GM18498 (cell line): ENCODE measurements around the gene TFG.

Experiments
- ATAC-seq: cut with Tn5 transposase; IDR thresholded peaks from one replicate; pipeline ENCODE4 v1.9.1; 2021; ENCODE audit warnings: mild to moderate bottlenecking, moderate library complexity; ENCODE audit not compliant: unreplicated experiment

The TFG gene

DNA sequence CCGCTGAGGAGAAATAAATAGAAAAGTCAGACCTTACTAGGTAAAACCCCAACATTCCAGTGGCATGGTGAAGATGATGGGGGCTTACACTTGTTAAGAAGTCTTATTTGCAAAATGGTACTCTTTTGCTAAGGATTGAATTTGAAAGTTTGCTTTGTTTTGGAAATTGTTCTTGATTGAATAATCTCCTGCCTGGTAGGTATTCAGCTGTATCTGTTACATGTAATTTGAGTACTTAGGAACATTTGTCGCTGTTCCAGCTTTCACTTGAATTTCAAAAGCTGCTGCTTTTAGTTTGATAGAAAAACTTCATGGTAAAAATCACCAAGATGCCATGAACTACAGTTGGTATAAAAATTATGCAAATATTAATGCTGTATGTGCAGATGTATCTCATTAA is 44.6 kb downstream of the TFG start:
- no peak for ATAC-seq

GRCh38 chr3:100754563-100755334 is 45.5 kb downstream of the TFG start:
- no peak for ATAC-seq

DNA sequence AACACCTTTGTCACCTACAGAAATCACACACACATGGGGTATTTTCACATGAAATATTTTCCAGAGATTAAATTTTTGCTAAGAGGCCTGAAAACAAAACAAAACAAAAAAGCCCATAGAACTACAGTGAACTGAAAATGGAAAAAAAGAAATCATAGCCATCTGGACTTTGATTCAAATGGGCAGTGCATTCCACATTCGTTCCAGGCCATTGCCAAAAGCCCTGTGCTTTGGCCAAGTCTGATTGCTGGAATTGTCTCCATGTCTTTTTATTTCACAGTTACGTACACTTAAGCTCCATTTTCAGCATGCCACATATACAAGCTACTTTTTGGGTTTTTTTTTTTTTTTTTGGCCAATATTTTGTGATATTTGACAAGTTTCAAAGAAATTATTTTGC is 47.1 kb downstream of the TFG start:
- ATAC-seq, result no peak

- no peak for ATAC-seq
These were observed 49.9 kb downstream of the TFG start for GRCh38 chr3:100759159-100759558.

DNA sequence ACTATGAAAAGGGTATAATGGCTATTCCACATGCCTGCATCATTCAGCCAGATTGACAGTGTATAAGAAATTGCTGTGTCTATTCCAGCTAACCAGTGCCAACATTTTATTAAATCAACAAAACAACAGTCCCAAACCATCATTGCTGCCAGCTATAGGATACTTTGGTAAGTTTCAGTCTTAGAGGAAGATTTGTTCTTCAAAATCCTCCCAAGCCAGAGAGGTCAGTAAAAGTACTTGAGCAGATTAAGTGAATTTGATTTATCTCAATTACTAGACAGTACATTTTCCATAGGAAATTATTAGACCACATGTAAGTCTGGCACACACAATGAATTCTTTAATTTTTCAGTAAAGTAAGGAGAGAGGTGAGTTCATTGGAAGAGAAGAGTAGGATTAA is 50.7 kb downstream of the TFG start:
- ATAC-seq, result no peak

GRCh38 chr3:100760377-100760776 is 51.1 kb downstream of the TFG start:
- no peak for ATAC-seq

GRCh38 chr3:100761211-100761942 is 52.1 kb downstream of the TFG start:
- peak; percentile 93 for ATAC-seq

GRCh38 chr3:100761951-100762350 is 52.7 kb downstream of the TFG start:
- no peak for ATAC-seq

GRCh38 chr3:100765437-100765975 is 56.2 kb downstream of the TFG start:
- ATAC-seq, result no peak

DNA sequence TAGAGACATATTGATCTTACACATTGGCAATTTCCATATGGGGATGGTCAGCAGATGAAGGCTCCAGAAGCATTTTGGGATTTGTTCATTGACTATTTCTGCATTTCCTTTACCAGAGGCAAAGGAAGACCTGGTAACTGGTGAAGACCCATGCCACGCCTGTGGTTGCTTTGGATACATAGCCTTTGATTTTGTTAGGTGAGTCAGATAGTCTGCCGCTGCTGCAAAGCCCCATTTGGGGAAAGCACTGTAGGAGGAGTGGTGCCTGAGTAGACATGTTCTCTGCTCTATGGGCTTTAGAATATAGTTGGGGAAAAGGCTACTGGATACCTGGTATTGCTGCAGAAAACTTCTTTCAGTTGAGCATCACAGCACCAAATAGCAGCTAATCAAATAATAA is 56.8 kb downstream of the TFG start:
- ATAC-seq, result no peak

DNA sequence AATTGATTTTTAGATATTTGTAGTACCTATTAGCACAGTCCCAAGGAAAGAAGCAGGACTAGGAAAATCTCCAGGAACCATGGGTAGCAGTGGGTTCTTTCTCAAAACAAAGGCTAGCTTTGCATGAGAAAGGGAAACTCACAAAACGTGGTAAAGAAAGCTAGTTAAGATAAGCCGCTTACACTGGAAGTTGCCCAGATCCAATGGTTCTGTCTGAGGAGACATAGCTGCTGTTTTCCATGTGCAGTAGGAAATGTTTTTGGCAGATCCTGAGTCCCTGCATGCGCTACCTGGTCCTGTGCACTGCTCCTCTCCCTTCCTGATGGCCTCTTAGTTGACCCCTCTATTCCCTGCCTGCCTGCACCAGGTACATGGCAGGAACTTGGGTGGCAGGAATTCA is 60.4 kb downstream of the TFG start:
- ATAC-seq, result no peak

DNA sequence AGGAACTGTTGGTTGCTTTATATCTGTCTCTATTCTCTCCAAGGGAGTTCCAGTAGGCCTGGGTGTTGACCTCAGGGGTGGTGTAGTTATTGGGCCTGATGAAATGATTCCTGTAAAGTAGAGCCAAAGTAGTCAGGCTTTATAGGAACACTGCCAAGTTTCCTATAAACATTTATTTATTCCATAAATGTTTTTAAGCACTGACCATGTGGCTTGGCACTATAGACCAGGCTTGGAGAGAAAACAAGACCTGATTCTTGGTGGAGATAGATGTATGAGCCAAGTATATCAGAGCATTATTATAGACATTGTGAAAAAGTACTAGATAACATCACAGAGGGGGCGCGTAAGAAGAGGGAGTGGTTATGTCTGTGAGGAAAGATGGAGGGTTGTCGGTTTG is 65.9 kb downstream of the TFG start:
- ATAC-seq, result no peak

DNA sequence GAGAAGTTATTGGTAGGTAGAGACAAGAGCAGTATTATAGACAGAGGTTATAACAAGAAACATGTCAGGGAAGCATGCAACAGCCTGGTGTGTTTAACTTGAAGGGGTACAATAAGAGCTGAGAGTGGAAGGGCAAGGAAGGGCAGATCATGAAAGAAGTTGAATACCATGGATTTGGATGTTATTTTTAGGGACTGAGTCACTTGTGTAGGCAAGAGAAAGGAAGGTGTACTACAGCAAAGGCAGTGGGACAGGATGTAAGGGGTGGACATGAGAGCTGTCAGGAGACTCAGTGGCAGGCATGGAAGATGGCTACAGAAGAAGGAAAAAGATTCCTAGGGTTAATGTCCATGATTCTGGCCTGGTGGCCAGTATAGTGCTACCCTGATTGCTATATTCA is 66.4 kb downstream of the TFG start:
- ATAC-seq, result no peak

DNA sequence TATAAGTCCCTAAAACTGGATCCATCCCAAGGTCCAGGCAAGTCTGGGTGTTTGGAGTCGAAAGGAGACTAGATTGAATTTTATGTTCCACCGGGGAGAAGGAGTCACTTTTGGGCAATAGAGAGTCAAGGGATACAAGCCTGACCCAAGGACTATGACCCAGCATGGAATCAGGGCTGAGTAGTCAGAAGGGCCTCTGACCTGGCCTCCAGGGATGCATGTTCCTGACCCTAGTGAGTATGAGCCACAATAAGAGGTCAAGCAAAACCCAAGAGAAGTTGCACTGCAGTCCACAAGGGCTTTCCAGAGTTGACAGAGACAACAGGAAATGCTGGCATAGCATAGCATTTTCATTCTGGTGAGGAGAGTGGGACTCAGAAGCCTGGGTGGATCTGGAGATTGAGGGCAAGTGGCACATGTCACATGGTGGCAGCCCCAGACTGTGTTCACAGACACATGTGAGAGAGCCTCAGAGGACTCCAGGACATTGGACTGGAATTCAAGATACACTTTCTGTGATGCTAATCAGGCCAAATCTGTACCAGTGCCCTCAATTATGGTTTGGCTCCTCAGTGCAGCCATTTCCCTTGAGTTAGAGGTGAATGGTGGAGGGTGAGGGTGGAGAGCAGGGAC is 66.9 kb downstream of the TFG start:
- no peak for ATAC-seq

GRCh38 chr3:100776746-100777145 is 67.5 kb downstream of the TFG start:
- ATAC-seq, result no peak

DNA sequence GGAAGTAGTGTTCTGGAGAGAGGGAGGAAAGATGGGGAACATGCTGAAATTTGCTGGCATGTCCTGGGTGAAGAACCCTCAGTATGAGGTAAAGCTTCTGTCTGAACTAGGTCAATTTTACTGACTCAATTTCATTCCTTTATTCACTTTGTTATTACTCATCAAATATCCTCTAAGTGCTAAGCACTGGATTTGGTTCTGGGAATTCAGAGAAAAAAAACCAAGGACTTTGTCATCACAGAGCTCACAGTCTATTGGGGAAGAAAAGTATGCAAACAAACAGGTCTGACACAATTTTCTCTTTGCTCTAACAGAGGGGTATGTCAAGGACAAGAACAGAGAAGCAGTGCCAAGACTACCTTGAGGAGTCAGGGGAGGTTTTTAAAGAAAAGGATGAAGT is 68.0 kb downstream of the TFG start:
- ATAC-seq, result no peak

- ATAC-seq, result no peak
These were observed 70.2 kb downstream of the TFG start for GRCh38 chr3:100779480-100779879.

DNA sequence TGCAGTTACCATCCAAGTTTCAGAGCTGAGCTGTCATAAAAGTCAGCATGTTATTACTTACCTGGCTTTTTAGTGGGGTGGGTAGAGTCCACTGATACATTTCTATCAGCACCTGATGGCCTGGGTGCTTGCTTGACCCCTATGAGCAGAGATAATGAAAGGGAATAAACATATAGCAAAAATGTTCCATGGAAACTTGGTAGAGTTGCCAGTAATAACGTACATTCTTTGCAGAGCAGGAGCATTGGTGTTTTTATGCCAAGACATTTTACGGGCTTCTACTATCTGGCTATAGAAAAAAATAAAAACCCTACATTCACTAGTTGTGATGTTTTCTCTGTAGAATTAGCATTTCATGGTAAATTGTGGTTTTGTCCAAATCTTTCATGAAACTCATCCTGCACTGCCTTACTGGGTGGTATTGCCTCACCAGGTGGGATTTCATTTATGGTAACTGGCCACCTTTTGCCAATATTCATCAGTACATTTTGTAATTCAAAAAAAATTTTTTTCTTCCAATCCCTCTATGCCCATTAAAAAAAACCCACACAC is 70.9 kb downstream of the TFG start:
- no peak for ATAC-seq

DNA sequence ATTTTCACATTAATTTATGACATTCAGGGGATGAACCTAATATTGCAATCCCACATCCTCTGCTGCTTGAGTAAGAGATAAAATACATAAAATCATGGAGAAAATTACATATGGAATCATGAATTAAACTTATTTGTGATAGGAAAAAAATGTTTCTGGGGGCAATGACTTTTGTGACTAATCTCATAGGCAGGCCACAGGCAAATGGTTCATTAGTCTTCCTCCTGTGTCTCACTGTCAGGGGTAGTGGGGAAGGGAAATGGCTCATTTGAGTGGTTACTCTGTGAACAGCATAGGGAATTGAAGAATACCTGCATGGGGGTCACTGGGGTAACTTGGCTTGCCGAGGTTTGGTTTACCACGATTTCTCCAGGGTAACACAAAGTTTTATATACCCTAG is 72.0 kb downstream of the TFG start:
- no peak for ATAC-seq

GRCh38 chr3:100782348-100782747 is 73.1 kb downstream of the TFG start:
- no peak for ATAC-seq

- no peak for ATAC-seq
These were observed 73.6 kb downstream of the TFG start for GRCh38 chr3:100782906-100783305.

- ATAC-seq, result no peak
These were observed 74.3 kb downstream of the TFG start for GRCh38 chr3:100783619-100784018.
